ENCODE results near the gene ENO3. TPM values are rescaled to one million over a fixed set of nuclear protein-coding genes. Genes with fewer than 3 reads are reported as not detected.
"Not testable (repeated sequence)": the region's sequence is repeated elsewhere in the genome, so short reads cannot be mapped to it uniquely, and the experiment has no call there.

The ENO3 gene
- total RNA-seq, 1 experiment from 2014 or later = 24.6 TPM

DNA sequence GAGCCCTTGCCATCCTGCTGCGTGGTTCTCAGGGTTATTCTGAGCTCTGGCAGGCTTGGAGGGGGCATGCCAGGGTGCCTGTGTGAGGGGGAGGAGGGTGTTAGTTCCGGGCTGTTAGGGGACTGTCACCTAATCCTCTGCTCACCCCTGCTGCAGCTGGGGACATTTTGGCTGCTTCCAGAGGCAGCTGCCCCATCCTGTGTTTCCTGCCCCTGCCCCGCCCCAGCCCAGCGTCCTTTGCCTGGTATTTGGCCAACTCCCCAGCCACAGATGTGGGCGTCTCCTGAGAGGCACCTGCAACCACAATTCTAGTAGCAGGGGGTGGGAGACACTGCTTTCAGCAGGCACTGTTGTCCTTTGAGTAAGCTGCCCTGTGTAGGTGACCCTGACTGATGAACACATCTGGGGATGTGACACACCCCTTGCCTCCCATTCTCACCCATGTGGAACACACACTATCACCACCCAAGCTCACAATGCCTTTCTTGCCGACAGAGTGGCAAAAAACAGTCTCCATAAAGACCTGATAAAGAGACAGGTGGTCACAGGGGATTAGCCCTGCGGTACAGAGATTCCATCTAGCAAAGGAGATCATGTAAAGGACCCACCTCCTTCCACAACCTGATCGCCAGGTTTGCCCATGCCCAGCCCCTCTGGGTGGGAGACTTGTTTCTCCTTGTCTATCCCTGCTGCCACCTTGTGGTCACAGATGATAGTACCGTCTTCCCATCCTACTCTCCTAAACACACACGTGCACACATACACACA is 47.7 kb upstream of the ENO3 start, which contains the start of gene CHRNE:
TSS of gene CHRNE (minus strand) at position 48 of the 768 bp plus-strand sequence. CDS start at position 13, 35 bp downstream.
- CTCF ChIA-PET = interaction anchor here (0.7 to 2.1 kb wide), 9 partner anchors 10 to 338 kb away, joined by 3 to 12 read pairs (median 5); partner anchors contain the start of genes RNF167, SLC25A11 and SPAG7
- no peak within 1 kb of the TSS for H2AFZ ChIP-seq (ENCODE audit: low read depth, low read length, poor library complexity, severe bottlenecking)
- intact Hi-C loops (cut with micrococcal nuclease) = no loop called here

GRCh38 chr17:4906642-4907041 is 44.3 kb upstream of the ENO3 start:
- intact Hi-C loops (cut with micrococcal nuclease); ATAC-seq; H3K4me3 ChIP-seq (replicated peaks in 1 of 2; ENCODE audit: low read depth in 1 of 2, low read length in 2 of 2); H3K79me2 ChIP-seq (ENCODE audit: insufficient read depth, low read length); H4K20me1 ChIP-seq (ENCODE audit: insufficient read depth); POLR2A ChIA-PET; H2AFZ ChIP-seq (ENCODE audit: low read depth, low read length, poor library complexity, severe bottlenecking); BruUV-seq (replicated peaks); H3K9ac ChIP-seq (ENCODE audit: low read length); CTCF ChIA-PET; H3K4me2 ChIP-seq (ENCODE audit: low read length); H3K9me2 ChIP-seq (ENCODE audit: insufficient read depth); H3K27me3 ChIP-seq (ENCODE audit: insufficient read depth, low read length); DNase-seq (ENCODE audit: low read depth, low spot score); H3K27ac ChIP-seq (ENCODE audit: low read depth, low read length); RAD21 ChIA-PET (ENCODE audit: low non-redundant PET in 1 of 2, low total read pairs in 2 of 2, uncharacterized antibody in 2 of 2, unreplicated experiment in 2 of 2); H3K9me3 ChIP-seq (ENCODE audit: control insufficient read depth in 1 of 2, insufficient read depth in 1 of 2, low read depth in 1 of 2, low read length in 2 of 2); H3K36me3 ChIP-seq (ENCODE audit: control insufficient read depth in 1 of 2, insufficient read depth in 2 of 2, low read length in 2 of 2): not testable (repeated sequence)
- H3K4me1 ChIP-seq (ENCODE audit: control insufficient read depth in 1 of 2, insufficient read depth in 2 of 2, low read length in 2 of 2) = peaks cover 15 to 31% of the 10 kb centered on the region in 2 experiments

More for the DNA sequence above, 47.7 kb upstream of the ENO3 start, which contains the start of gene CHRNE:
- H3K9me2 ChIP-seq (ENCODE audit: insufficient read depth) = no peaks in the 10 kb centered on the region
- H3K4me1 ChIP-seq (ENCODE audit: control insufficient read depth in 1 of 2, insufficient read depth in 2 of 2, low read length in 2 of 2) = peaks cover 10 to 14% of the 10 kb centered on the region in 2 experiments
- peak within 1 kb of the TSS; percentile 45 for H3K4me2 ChIP-seq (ENCODE audit: low read length)
- H3K9ac ChIP-seq (ENCODE audit: low read length) = no peak within 1 kb of the TSS
- H3K27ac ChIP-seq (ENCODE audit: low read depth, low read length) = no peak within 1 kb of the TSS; the same call in 1 of the 2 replicates
- no peaks in the 10 kb centered on the region for H4K20me1 ChIP-seq (ENCODE audit: insufficient read depth)
- ATAC-seq (peak; percentile 89), DNase-seq (ENCODE audit: low read depth, low spot score) (peak; percentile 87)
- ChIA-PET RAD21 (ENCODE audit: low non-redundant PET in 1 of 2, low total read pairs in 2 of 2, uncharacterized antibody in 2 of 2, unreplicated experiment in 2 of 2) (interaction anchor here in 1 of 2 experiments (0.6 kb wide), 1 partner anchor 8 kb away, joined by 3 read pairs; no protein-coding TSS in a partner anchor), POLR2A (interaction anchor here (1.0 kb wide), 1 partner anchor 171 kb away, joined by 3 read pairs; no protein-coding TSS in a partner anchor)
- no peaks in the 10 kb centered on the region for H3K79me2 ChIP-seq (ENCODE audit: insufficient read depth, low read length)
- H3K27me3 ChIP-seq (ENCODE audit: insufficient read depth, low read length) = no peaks in the 10 kb centered on the region
- H3K36me3 ChIP-seq (ENCODE audit: control insufficient read depth in 1 of 2, insufficient read depth in 2 of 2, low read length in 2 of 2) = no peaks in the 10 kb centered on the region
- TF ChIP-seq CTCF (IDR thresholded peaks at IDR 0.05 in 2 of 3, conservative IDR thresholded peaks at IDR 0.05 in 1 of 3; ENCODE audit: borderline replicate concordance in 1 of 3, insufficient read depth in 1 of 3, low read depth in 2 of 3, low read length in 2 of 3) (peak; percentile 67 to 81 (median 74); a peak in 5 of 6 replicates), JUND (IDR thresholded peaks at IDR 0.05) (no peak), SIN3A (IDR thresholded peaks at IDR 0.05; ENCODE audit: low read depth) (0 out of 2 replicates have a peak, but pooled peaks have one; percentile 20), FOSL1 (IDR thresholded peaks at IDR 0.05; ENCODE audit: low read depth) (no peak), ZBTB33 (IDR thresholded peaks at IDR 0.05; ENCODE audit: extremely low read depth, insufficient replicate concordance, low read length) (no peak), RAD21 (IDR thresholded peaks at IDR 0.05; ENCODE audit: low read depth) (peak; percentile 73), TCF7L2 (IDR thresholded peaks at IDR 0.05; ENCODE audit: borderline replicate concordance, extremely low read depth, insufficient read depth, insufficient read length) (peak; percentile 41), POLR2AphosphoS5 (IDR thresholded peaks at IDR 0.05; ENCODE audit: low read depth, low read length) (0 out of 2 replicates have a peak, but pooled peaks have one; percentile 12), CEBPB (IDR thresholded peaks at IDR 0.05; ENCODE audit: low read depth) (no peak), ZNF274 (IDR thresholded peaks at IDR 0.05; ENCODE audit: low read depth, low read length) (no peak)
- TF ChIP-seq, protein P1, sequence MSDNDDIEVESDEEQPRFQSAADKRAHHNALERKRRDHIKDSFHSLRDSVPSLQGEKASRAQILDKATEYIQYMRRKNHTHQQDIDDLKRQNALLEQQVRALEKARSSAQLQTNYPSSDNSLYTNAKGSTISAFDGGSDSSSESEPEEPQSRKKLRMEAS (IDR thresholded peaks at IDR 0.05) = peak; percentile 76
- H3K9me3 ChIP-seq (ENCODE audit: control insufficient read depth in 1 of 2, insufficient read depth in 1 of 2, low read depth in 1 of 2, low read length in 2 of 2) = no peaks in the 10 kb centered on the region
- no TSS peak for BruUV-seq (replicated peaks)
- no peak within 1 kb of the TSS for H3K4me3 ChIP-seq (replicated peaks in 1 of 2; ENCODE audit: low read depth in 1 of 2, low read length in 2 of 2)
